Activated CD8-positive, alpha-beta memory T cell treated with anti-CD3 and anti-CD28 coated beads for 48 hours (primary cell): ENCODE data around the gene SPATA16.
"Not testable (repeated sequence)": the region's sequence is repeated elsewhere in the genome, so short reads cannot be mapped to it uniquely, and the experiment has no call there.

Experiments used
- DNase-seq, 3 experiments: peaks; one replicate each; pipeline ENCODE4 v3.0.0-alpha.2; 2020; ENCODE audit warnings: low read depth in 2 of 3, low spot score in 2 of 3

SPATA16 gene

DNA sequence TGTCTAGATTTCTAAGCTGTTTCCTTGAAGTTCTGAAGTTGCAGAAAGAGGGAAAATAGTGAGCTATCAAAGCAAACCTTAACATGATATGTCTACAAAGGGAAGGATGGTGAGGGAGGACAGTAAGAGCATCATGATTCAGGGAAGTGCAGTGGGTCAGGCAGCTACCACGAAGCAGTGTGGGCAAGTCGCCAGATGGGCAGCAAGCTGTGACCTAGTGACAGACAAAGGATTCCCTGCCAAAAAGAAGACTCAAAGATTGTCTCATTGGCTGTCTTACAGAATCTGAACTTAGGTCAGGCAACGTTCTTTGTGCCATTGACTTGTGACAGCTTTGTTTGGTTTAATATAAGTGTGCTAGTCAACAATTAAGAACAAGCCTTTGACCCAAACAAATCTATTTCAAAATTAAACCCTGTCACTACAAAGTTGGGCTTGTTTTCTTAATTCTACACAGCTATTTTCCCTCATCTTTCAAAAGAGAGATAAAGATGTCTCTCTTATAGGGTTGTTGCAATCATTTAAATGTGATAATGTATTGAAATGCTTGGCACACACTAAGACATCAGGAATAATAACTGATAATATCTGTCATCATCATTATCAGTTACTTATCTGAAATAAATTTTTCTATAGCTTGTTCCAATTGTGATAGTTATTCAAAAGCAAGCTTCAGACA lies 237.3 kb downstream of the SPATA16 start:
- DNase-seq: no peak

DNA sequence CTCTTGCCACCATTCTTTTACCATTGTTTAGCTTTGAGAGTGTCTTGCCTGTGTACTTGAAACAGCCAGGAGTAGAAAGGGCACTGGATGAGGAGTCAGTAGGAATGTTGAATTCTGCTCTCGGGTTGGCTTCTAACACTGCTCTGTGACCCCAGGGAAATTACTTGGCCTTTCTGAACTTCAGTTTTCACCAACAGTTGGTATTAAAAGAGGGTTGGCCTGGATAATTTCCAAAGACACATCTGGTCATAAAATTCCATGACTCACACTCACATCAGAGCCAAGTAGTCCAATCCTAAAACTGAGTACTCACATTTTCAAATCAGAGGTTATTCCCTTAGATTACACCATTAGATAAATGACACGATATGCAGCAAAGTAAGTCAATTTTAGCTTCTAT lies 248.9 kb downstream of the SPATA16 start:
- no peak for DNase-seq

GRCh38 chr3:172885704-172886103 lies 255.3 kb downstream of the SPATA16 start:
- DNase-seq: no peak

DNA sequence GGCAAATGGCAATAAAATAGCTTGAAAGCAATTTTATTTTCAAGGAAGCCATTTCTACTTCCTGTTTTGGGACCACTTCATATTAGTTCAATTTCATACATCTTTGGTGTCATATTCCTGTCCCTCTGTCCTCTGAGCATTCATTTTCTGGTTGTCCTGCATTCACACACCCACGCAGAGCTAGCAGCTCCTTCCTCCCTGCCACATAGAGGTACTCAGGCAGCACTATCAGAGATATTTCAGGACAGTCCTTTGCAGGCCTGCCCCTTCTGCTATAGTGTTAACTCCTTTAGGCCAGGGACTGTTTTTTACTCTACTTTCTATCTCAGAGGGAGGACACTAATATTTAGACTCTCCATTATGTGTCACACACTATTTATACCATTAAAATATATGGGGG lies 258.5 kb downstream of the SPATA16 start:
- DNase-seq: no peak

DNA sequence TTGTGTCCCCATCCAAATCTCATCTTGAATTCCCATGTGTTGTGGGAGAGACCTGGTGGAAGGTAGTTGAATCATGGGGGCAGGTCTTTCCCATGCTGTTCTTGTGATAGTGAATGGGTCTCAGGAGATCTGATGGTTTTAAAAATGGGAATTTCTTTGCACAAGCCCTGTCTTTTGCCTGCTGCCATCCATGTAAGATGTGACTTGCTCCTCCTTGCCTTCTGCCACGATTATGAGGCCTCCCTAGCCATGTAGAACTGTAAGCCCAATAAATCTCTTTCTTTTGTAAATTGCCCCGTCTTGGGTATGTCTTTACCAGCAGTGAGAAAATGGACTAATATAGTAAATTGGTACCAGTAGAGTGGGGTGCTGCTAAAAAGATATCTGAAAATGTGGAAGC lies 261.7 kb downstream of the SPATA16 start:
- DNase-seq: not testable (repeated sequence)

DNA sequence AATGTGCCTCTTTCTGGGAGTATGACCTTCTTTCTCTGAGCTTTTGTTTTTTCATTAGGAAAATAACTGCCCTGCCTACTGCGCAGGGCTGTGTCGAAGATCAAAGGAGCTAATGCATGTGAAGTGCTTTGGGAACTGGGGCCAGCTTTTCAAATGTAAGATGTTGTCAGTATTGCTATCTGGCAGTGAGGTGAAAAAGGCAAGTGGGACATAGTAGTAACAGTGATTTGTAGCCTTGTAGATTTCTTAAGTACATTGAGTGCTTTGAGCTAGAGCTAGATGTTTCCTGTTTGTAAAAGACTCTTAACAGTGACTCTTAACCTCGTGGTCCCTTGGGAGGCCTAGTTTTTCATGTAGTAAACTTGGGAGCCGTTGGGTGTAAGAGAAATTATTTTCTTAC lies 264.0 kb downstream of the SPATA16 start:
- DNase-seq: no peak

DNA sequence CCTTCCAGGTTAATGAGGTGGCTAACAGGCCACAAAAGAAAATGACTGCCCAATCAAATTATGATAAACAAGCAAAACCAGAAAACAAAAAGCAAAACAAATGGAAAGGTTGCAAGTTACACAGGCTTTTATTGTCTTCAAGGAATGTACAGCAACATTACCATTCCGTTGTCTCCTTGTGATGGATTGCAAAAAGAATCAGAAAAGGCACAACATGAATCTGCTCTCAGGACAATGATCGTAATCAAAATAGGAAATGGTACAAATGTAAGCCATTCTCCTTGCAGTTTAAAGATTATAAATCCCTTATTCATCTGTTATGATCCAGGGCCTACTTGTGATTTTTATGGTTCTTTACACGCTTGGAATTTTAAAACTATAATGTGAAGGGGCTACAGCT lies 264.7 kb downstream of the SPATA16 start:
- no peak for DNase-seq

DNA sequence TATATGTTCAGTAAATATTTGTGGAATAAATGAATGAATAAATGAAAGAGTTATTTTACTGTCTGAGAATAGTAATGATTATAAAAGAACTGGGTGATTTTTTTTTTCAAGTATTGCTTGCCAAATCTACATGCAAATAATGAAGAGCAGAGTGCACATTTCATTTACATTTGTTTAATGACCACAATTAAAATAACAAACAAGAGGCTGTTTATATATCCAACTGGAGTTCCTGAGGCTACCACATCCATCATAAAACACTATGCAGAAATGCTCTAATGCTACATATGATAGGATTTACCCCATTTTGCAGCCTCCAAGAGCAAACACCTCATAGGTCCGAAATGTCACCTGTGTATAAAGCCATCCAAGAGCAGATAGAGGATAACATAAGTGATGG lies 266.0 kb downstream of the SPATA16 start:
- no peak for DNase-seq

GRCh38 chr3:172869784-172870518 lies 271.1 kb downstream of the SPATA16 start:
- DNase-seq: no peak

DNA sequence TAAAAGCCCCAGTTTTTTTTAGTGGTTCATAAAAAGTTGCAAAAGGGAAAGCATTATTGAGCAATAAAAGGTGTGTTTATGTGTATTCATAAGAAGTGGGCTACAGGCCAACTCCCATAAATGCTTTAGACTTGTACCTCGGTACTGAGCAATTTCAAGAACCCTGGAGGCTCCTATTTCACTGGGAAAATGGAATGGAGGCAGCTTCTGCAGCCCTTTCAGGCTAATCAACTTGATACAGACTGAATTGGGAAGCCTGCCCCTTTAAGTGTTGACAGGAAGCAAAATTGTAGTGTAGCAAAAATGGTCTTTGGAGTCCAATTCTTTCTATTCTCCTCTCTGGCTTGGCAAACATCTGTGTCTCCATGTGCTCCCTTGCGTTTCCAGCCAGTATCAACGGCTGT lies 271.7 kb downstream of the SPATA16 start:
- DNase-seq: no peak

GRCh38 chr3:172868582-172869200 lies 272.3 kb downstream of the SPATA16 start:
- no peak for DNase-seq

DNA sequence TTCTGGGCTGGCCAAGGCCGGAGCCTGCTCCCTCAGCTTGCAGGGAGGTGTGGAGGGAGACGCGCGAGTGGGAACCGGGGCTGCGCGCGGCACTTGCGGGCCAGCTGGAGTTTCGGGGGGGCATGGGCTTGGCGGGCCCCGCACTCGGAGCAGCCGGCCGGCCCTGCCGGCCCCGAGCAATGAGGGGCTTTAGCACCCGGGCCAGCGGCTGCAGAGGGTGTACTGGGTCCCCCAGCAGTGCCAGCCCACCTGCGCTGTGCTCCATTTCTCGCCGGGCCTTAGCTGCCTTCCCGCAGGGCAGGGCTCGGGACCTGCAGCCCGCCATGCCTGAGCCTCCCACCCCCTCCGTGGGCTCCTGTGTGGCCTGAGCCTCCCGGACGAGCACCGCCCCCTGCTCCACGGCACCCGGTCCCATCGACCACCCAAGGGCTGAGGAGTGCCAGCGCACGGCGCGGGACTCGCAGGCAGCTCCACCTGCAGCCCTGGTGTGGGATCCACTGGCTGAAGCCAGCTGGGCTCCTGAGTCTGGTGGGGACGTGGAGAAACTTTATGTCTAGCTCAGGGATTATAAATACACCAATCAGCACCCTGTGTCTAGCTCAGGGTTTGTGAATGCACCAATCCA lies 274.2 kb downstream of the SPATA16 start:
- not testable (repeated sequence) for DNase-seq

DNA sequence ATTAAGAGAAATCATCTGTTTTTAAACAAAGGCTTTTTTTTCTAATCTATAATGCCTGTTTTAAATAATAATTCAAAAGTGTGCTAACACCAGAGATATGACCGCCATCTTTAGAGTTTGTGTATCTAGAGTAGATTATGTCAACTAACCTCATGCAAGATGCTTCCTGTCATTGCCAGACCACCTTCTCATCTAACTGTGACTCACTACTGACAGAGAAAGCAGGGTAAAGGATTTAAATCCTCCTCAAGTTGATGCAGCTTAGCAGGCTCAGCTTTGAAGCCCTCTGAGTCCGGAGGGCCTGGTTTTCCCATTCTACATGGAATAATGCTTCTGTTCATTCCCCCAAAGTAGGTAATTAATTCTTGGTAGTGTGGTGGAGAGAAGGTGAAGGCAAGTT lies 282.0 kb downstream of the SPATA16 start:
- no peak for DNase-seq

GRCh38 chr3:172856795-172857742 lies 284.0 kb downstream of the SPATA16 start:
- no peak for DNase-seq

GRCh38 chr3:172855037-172855436 lies 286.0 kb downstream of the SPATA16 start:
- DNase-seq: no peak

- DNase-seq: no peak
These were observed 286.9 kb downstream of the SPATA16 start for GRCh38 chr3:172853921-172854666.

- no peak for DNase-seq
These were observed 288.0 kb downstream of the SPATA16 start for GRCh38 chr3:172853005-172853404.

DNA sequence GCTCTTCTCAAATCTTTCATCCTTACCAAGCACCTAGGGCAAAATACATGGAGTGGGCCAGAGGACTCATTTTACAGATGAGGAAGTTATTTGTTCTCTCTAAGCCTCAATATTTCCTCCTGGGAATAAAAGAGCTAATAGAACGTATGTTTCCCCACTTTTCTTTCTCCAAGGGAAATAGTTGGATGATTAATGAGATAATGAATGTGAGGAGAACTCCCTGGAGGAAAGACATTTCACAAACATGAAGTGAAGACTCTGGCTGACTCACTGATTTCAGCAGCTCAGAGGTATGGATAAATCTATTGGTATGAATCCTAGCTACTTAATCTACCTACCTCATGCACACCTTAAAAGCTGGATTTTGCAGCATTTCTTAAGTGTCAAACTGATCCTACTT lies 292.1 kb downstream of the SPATA16 start:
- DNase-seq: no peak

- DNase-seq: no peak
These were observed 293.7 kb downstream of the SPATA16 start for GRCh38 chr3:172847292-172847691.

- no peak for DNase-seq
These were observed 294.3 kb downstream of the SPATA16 start for GRCh38 chr3:172846706-172847105.
